Kidney (tissue), 14 donors: ENCODE measurements around the gene DIP2A. TPM values are rescaled to one million over a fixed set of nuclear protein-coding genes. Genes with fewer than 3 reads are reported as not detected.
A peak's percentile ranks its signal among the peaks of the same experiment; 100 is the strongest.

ENCODE experiments used
- DNase-seq, 5 donors: peaks; one replicate each; pipeline ENCODE4 v3.0.0-alpha.2; 2013 to 2020
- FAIRE-seq: peaks from 2 replicates; lab custom pipeline; 2012; peaks lifted over from hg19 to GRCh38; lab: Jason Lieb, UNC
- H3K27ac ChIP-seq, 2 donors: one replicate each; pipeline ENCODE4 v1.7.0; 2013; ENCODE audit warnings: low read depth in 2 of 2, low read length in 2 of 2, inconsistent platforms in 1 of 2
- H3K27me3 ChIP-seq: one replicate; pipeline ENCODE4 v1.7.1; 2013; ENCODE audit warnings: low read length, inconsistent platforms; ENCODE audit not compliant: control insufficient read depth, insufficient read depth
- H3K36me3 ChIP-seq, 3 donors: one replicate each; pipeline versions ENCODE4 v1.7.0 to v1.7.1; 2013; ENCODE audit warnings: low read length in 3 of 3, control low read depth in 1 of 3, inconsistent platforms in 1 of 3; ENCODE audit not compliant: insufficient read depth in 3 of 3, control insufficient read depth in 2 of 3
- H3K4me1 ChIP-seq, 3 donors: one replicate each; pipeline versions ENCODE4 v1.7.0 to v1.7.1; 2013; ENCODE audit warnings: low read length in 3 of 3, inconsistent platforms in 1 of 3, low read depth in 1 of 3; ENCODE audit not compliant: control insufficient read depth in 2 of 3, insufficient read depth in 2 of 3
- H3K4me3 ChIP-seq, 3 donors: one replicate each; pipeline versions ENCODE4 v1.7.0 to v1.8.1; 2013; ENCODE audit warnings: low read length in 3 of 3, control low read depth in 1 of 3, inconsistent platforms in 1 of 3
- H3K9ac ChIP-seq, 3 donors: one replicate each; pipeline versions ENCODE4 v1.7.0 to v1.7.1; 2013; ENCODE audit warnings: low read length in 3 of 3, control low read depth in 1 of 3, inconsistent platforms in 1 of 3
- H3K9me3 ChIP-seq, 3 donors: one replicate each; pipeline versions ENCODE4 v1.7.0 to v1.7.1; 2013; ENCODE audit warnings: low read length in 3 of 3, control low read depth in 1 of 3, inconsistent platforms in 1 of 3; ENCODE audit not compliant: control insufficient read depth in 2 of 3, insufficient read depth in 1 of 3
- CTCF ChIP-seq: IDR thresholded peaks from 3 replicates; pipeline ENCODE4 v1.5.1; 2012; ENCODE audit warnings: mild to moderate bottlenecking, moderate library complexity, borderline replicate concordance; ENCODE audit not compliant: insufficient read depth; ENCODE audit errors: extremely low read depth
- intact Hi-C: fragments of 100-400 bp; cut with DNase I; formaldehyde crosslinking; loops from one replicate; pipeline ENCODE4 v1.11.1; 2022
- polyA plus RNA-seq: library from polyadenylated mRNA; stranded (reverse); fragments of 350-450 nt; fragmentation: Illumina TruSeq; extraction: RNeasy Lipid Tissue Mini Kit (QIAGEN cat#74804); gene quantifications from one replicate; pipeline ENCODE4 v1.2.3, GENCODE V29; 2014; ENCODE audit warnings: low read depth, low replicate concordance; ENCODE audit not compliant: insufficient read depth
- total RNA-seq: library from RNA; stranded (reverse); fragmentation: NEBNext Ultra II Directional; extraction: Animal tissue kit (Norgen Biotek cat#: 25700); gene quantifications from one replicate; pipeline ENCODE4 v1.2.1, GENCODE V29; 2021
- donor health status: control.
- donor health status: control.
- donor health status: control.
- donor health status: control.
- donor health status: control.
- donor health status: DM: yes; HTN: yes; CAD: no.
- donor health status: Normal renal cell carcinoma (clear cell type).

Gene DIP2A
- total and polyA plus RNA-seq, 2 donors from 2014 or later: 8.7 to 36.5 TPM

- DNase-seq (no peak), FAIRE-seq (no peak)
- H3K9ac ChIP-seq: no peak overlapping the region
- peaks cover 0 to 21% (median 18%) of the 10 kb centered on the region in 3 donors for H3K4me1 ChIP-seq
- H3K27me3 ChIP-seq: no peaks in the 10 kb centered on the region
- intact Hi-C loops: no loop called here
- no peaks in the 10 kb centered on the region for H3K9me3 ChIP-seq
- peaks cover 0 to 4% (median 0%) of the 10 kb centered on the region in 3 donors for H3K36me3 ChIP-seq
- H3K27ac ChIP-seq: no peak overlapping the region
- no peak for TF ChIP-seq CTCF
- no peak overlapping the region for H3K4me3 ChIP-seq
Observed at GRCh38 chr21:46456750-46457149, 1.9 kb upstream of the DIP2A start.

GRCh38 chr21:46457801-46458314, 833 bp upstream of the DIP2A start:
- FAIRE-seq (no peak), DNase-seq (peak in 3 of 5 donors; percentile 49 to 66 (median 54))
- intact Hi-C loops: no loop called here
- H3K9me3 ChIP-seq: no peaks in the 10 kb centered on the region
- H3K4me3 ChIP-seq: peak overlapping the region; percentile 81 to 88 (median 86)
- peaks cover 0 to 4% (median 0%) of the 10 kb centered on the region in 3 donors for H3K36me3 ChIP-seq
- TF ChIP-seq CTCF: no peak
- peak overlapping the region; percentile 91 to 94 for H3K27ac ChIP-seq
- H3K9ac ChIP-seq: peak overlapping the region; percentile 44 to 78 (median 63)
- H3K27me3 ChIP-seq: no peaks in the 10 kb centered on the region
- peaks cover 0 to 14% (median 12%) of the 10 kb centered on the region in 3 donors for H3K4me1 ChIP-seq

GRCh38 chr21:46459024-46459355, 299 bp downstream of the DIP2A start:
- Histone ChIP-seq H3K4me3 (peak overlapping the region; percentile 53 to 64 (median 55)), H3K27me3 (no peaks in the 10 kb centered on the region), H3K9ac (peak overlapping the region in 1 of 3 donors; percentile 27), H3K27ac (peak overlapping the region; percentile 33 to 75), H3K4me1 (peaks cover 0 to 14% (median 5%) of the 10 kb centered on the region in 3 donors), H3K36me3 (peaks cover 0 to 4% (median 0%) of the 10 kb centered on the region in 3 donors), H3K9me3 (no peaks in the 10 kb centered on the region)
- no peak for FAIRE-seq
- intact Hi-C loops: no loop called here
- no peak for DNase-seq
- TF ChIP-seq CTCF: no peak
